HG03135 (cell line): ENCODE measurements around the gene PDZRN4.
"Not testable (repeated sequence)": the region's sequence is repeated elsewhere in the genome, so short reads cannot be mapped to it uniquely, and the experiment has no call there.

Experiments
- ATAC-seq: cut with Tn5 transposase; IDR thresholded peaks from one replicate; pipeline ENCODE4 v1.9.1; 2021; ENCODE audit warnings: mild to moderate bottlenecking, moderate library complexity; ENCODE audit not compliant: unreplicated experiment

PDZRN4 gene

GRCh38 chr12:41545761-41546160, 357.6 kb downstream of the PDZRN4 start:
- no peak for ATAC-seq

- ATAC-seq = not testable (repeated sequence)
These were observed 359.0 kb downstream of the PDZRN4 start for GRCh38 chr12:41547071-41547470.

DNA sequence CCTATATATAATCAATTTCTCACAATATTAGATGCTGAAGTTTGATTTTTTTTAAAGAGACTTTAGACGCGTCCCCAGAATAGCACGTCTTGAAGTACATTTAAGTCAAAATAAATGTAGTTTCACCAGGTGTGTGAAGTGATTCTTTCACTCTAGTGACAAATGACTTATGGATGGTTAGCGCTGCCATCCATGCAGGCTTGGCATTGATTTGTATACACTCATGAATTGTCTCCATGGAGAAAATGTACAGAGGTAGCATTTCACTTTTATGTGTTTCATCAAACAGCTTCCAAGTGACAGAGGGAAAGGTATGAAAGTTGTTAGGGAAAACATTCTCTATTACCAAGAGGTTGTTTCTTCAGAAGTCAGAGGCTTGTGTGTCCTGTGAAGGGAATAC, 360.8 kb downstream of the PDZRN4 start:
- ATAC-seq = no peak

GRCh38 chr12:41552588-41552987, 364.5 kb downstream of the PDZRN4 start:
- no peak for ATAC-seq

- no peak for ATAC-seq
These were observed 368.1 kb downstream of the PDZRN4 start for GRCh38 chr12:41556176-41556575.

- ATAC-seq = no peak
These were observed 369.2 kb downstream of the PDZRN4 start for GRCh38 chr12:41557344-41557743.

GRCh38 chr12:41558671-41559070, 370.6 kb downstream of the PDZRN4 start:
- no peak for ATAC-seq

DNA sequence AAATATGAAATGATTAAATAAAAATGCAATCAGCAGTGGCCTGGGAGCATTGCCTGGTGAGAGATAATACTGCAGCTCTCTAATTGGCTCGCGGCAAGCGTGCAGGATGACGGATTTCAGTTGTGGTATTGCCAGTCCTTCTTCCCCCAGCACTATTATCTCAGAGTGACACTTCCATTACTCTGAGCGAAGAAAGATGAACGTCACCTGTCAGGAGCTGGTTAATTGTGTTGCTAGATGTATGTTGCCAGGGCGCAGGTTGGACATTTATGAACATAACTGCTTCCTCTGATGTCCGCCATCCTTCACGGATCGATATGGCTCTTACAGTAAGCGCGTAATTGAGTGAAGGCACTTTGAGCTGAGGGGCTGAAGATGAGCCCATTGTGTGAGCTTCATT, 374.9 kb downstream of the PDZRN4 start:
- ATAC-seq = no peak

DNA sequence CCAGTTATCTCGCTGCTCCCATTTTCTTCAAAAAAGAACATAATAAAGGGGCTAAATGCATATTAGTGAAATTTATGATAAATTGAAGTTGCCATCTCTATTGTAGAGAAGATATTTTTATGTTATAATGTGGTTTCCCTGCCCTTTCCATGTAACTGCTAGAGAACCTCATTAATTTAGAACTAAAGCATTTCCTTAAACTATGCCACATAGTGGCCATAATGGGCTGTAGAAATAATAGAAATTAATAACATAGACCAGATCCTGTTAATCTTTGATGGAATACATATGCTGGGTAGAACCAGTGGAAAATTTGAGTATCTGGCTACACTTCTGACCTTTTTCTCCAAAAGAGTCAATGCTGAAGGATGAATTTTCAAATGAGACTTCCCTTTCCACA, 376.7 kb downstream of the PDZRN4 start:
- no peak for ATAC-seq

DNA sequence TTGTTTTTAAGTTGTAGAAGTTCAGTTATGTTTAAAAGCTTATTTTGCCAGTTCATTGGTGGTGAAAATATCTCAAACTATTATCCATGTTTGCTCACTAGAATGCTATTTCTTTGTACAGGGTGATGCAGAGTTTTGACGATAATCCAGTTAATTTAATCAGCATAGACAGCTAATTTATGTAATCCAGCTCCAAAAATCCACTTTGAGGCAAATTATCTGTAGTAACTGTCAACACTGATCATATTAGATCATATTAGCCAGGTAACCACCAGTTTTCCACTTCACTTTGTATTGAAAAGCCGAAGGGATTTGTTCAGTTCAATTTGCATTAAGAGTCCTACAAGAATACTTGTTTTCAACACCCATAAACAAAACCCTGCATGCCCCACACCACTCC, 378.6 kb downstream of the PDZRN4 start:
- ATAC-seq = no peak

- no peak for ATAC-seq
These were observed 385.3 kb downstream of the PDZRN4 start for GRCh38 chr12:41573445-41573844.

GRCh38 chr12:41576925-41577324, 388.8 kb downstream of the PDZRN4 start:
- no peak for ATAC-seq

- no peak for ATAC-seq
These were observed 389.9 kb downstream of the PDZRN4 start for GRCh38 chr12:41577995-41578394.

DNA sequence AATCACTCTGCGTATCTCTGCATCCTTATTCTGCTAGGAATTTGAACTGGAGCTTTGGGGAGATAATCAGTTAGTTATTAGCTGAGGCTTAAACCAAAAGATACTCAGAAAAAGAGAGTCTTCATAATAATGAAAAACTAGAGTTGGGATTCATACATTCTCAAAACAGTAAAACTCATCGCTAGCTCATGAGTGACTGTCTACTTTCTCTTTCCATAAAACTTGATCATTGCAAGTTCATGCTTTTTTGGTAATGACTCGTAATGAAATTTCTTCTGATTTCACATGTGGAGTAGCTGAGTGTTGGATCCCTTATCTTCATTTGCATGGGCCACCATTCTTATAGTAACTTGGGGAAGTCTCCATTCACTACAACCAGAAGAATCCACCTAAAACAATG, 397.7 kb downstream of the PDZRN4 start:
- ATAC-seq = no peak

DNA sequence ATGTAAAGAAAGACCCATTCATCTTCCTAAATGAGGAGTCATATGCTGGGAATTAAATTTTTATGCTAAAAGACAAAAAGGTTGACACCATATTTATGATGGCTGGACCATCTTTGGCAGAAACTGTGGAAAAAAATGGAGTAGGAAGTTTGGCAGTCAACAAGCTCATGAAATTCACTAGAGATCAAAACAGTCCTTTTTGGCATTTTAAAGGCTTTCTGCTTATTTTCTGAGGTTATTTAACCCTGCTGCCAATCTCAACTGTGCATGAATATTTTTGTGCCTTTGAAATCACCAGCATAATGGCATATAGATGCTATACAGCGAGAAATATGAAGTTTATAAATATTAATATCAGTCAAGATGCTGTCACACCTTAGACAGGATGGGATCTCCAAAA, 399.5 kb downstream of the PDZRN4 start:
- no peak for ATAC-seq

- no peak for ATAC-seq
These were observed 401.8 kb downstream of the PDZRN4 start for GRCh38 chr12:41589878-41590277.

DNA sequence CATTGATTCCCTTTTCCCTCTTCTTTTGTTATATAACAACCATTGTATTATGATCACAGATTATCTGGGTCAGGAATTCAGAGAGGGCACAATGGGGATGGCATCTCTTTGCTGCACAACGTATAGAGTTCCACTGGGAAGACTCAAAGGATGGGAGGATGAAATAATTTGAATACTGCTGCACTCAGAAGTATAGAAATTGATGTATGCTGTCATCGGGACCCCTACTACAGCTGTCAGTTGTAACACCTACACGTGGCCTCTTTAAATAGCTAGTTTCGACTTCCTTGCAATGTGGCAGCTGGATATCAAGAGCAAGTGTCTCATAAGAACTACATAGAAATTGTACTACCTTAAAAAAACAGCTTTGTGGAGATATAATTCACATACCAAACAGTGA, 408.1 kb downstream of the PDZRN4 start:
- ATAC-seq = no peak

GRCh38 chr12:41604830-41605229, 416.7 kb downstream of the PDZRN4 start:
- no peak for ATAC-seq

GRCh38 chr12:41605545-41606305, 417.6 kb downstream of the PDZRN4 start:
- ATAC-seq = no peak

- ATAC-seq = no peak
These were observed 418.6 kb downstream of the PDZRN4 start for GRCh38 chr12:41606468-41607445.

DNA sequence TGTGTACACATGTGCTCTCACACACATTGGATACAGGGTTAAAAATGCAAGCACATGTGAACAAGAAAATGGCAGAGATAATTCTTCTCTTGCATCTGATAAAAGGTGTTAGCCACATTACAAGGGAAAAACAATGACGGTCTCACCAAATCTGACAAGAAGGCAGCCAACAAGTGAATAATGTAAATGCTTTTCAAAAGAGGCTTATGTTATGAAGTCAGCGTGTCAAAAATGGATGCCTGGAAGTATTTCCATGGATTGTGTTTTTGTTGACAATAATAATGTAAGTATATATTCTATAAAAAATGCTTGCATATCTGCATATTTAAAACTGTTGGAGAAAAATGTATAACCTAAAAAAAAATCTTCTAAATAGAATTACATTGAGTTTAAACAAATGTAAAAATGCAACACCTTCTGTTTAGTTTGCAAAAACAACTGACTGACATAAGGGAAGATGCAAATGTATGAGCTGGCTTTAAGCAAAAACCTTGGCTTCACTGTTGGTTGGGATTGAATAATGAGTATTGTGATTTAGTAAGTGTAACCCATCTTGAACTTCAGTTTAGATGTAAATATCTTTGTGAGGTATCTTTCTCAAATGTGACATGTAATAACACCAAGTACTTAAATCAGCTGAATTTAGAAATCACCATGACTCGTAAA, 424.9 kb downstream of the PDZRN4 start:
- no peak for ATAC-seq
